MG63 (cell line): ENCODE measurements around the gene LILRB1. TPM values are rescaled to one million over a fixed set of nuclear protein-coding genes. Genes with fewer than 3 reads are reported as not detected.
"Not testable (repeated sequence)": the region's sequence is repeated elsewhere in the genome, so short reads cannot be mapped to it uniquely, and the experiment has no call there.

Experiments
- DNase-seq: peaks from one replicate; pipeline ENCODE4 v3.0.0-alpha.2; 2020
- H3K27me3 ChIP-seq: fragments of 250-450 bp; sonication (Bioruptor Pico); 2 replicates; pipeline ENCODE4 v1.5.1; 2020; ENCODE audit warnings: mild to moderate bottlenecking, moderate library complexity
- H3K36me3 ChIP-seq: fragments of 250-450 bp; sonication (Bioruptor Pico); 2 replicates; pipeline ENCODE4 v1.5.1; 2020; ENCODE audit warnings: mild to moderate bottlenecking, moderate library complexity
- H3K4me3 ChIP-seq: fragments of 250-450 bp; sonication (Bioruptor Pico); 2 replicates; pipeline ENCODE4 v1.5.1; 2020; ENCODE audit warnings: mild to moderate bottlenecking, moderate library complexity
- H3K9me3 ChIP-seq: fragments of 250-450 bp; sonication (Bioruptor Pico); 2 replicates; pipeline ENCODE4 v1.5.1; 2020; ENCODE audit warnings: mild to moderate bottlenecking, moderate library complexity
- total RNA-seq: library from RNA; depleted of rRNA; stranded (reverse); fragments of >200 nt; shearing (Covaris generic); gene quantifications from 2 replicates; pipeline ENCODE4 v1.2.3, GENCODE V29; 2014; ENCODE audit warnings: low replicate concordance; rRNA removed

LILRB1 gene
- total RNA-seq, 1 experiment from 2014 or later, result not detected

DNA sequence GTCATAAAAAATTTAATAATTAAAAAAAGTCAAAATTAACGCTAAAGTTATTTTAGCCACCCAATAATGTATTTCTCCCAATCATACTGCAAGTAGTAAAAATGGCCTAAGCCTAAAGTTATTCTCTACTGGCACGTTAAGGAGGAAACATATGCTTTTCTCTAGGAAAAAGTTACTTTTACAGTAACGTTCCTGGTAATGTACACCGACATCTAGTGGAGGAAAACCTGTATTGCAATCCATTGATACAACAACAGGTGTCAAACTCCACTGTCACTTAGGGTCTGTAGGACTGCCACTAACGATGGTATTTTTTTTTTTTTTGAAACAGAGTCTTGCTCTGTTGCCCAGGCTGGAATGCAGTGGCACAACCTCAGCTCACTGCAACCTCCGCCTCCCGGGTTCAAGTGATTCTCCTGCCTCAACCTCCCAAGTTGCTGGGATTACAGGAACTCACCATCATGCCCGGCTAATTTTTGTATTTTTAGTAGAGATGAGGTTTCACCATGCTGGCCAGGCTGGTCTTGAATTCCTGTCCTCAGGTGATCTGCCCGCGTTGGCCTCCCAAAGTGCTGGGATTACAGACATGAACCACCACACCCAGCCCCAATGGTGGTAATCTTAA lies 46.0 kb downstream of the LILRB1 start:
- not testable (repeated sequence) for H3K9me3 ChIP-seq, H3K27me3 ChIP-seq, H3K4me3 ChIP-seq, H3K36me3 ChIP-seq, DNase-seq

DNA sequence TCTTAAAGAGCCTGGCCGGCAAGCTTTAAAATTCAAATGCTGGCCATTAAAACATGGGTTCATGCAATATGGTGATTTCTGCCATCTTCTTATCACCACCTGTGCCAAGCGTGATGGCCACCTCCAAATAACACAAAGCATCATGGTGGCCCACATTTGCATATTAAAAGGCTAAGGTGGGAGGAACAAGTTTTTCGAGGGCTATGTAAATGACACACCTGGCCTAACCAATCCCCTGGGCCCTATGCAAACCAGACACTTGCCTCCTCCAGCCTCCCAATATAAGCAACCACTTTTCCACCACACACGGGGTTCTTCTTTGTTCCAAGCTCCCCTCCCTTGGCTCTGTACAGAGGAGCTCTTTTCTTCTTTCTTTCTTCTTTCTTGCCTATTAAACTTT lies 46.9 kb downstream of the LILRB1 start:
- Histone ChIP-seq H3K4me3 (no peak overlapping the region), H3K36me3 (no peaks in the 10 kb centered on the region), H3K9me3 (no peaks in the 10 kb centered on the region), H3K27me3 (no peaks in the 10 kb centered on the region)
- DNase-seq, result no peak

DNA sequence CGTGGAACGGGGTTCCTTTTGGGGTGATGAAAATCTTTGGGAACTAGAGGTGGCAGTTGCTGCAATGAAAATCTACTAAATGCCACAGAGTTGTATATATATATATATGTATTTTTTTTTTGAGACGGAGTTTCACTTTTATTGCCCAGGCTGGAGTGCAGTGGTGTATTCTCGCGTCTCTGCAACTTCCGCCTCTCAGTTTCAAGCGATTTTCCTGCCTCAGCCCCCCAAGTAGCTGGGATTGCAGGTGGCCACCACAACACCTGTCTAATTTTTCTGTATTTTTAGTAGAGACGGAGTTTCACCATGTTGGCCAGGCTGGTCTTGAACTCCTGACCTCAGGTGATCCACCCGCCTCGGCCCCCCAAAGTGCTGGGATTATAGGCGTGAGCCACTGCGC lies 51.3 kb downstream of the LILRB1 start:
- not testable (repeated sequence) for H3K27me3 ChIP-seq, DNase-seq, H3K36me3 ChIP-seq, H3K4me3 ChIP-seq, H3K9me3 ChIP-seq

DNA sequence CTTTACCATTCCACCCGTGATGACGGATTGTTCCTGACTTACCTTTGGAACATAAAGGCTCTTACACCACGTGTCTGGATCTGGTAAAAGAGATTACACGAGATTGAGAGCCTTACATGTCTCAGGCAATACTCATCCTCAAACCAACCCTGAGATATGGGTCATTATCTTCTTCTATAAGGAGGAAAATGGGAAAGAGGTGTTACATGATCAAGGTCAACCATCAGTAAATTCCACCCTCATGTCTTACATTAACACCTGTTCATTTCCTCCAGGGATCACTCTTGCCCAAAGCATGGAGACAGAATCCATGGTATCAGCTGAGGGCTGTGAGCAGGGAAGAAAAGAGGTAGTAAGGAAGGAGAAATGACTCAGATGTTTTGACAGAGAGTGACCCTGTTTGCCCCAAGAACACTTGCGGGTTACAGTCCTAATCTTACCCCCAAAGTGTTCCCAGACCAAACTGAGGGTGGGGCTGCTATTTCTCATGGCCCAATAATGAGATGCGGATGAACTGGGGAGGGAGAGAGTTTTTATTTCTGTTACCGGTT lies 52.1 kb downstream of the LILRB1 start:
- Histone ChIP-seq H3K27me3 (0 out of 2 replicates have a peak, but pooled peaks cover 5% of the 10 kb centered on the region), H3K36me3 (no peaks in the 10 kb centered on the region), H3K9me3 (no peaks in the 10 kb centered on the region), H3K4me3 (no peak overlapping the region)
- no peak for DNase-seq

- DNase-seq, result peak; percentile 46
- H3K27me3 ChIP-seq, result peaks cover 12% of the 10 kb centered on the region; the same call in 1 of the 2 replicates
- no peak overlapping the region for H3K4me3 ChIP-seq
- no peaks in the 10 kb centered on the region for H3K36me3 ChIP-seq
- H3K9me3 ChIP-seq, result no peaks in the 10 kb centered on the region
Measured at GRCh38 chr19:54684527-54684926, 54.2 kb downstream of the LILRB1 start.

Other genes with a start within 250 kb of the LILRB1 start
- gene TTYH1, start 215.0 kb upstream of the LILRB1 start, total RNA-seq, result not detected in 2 replicates
- 5.2 and 6.6 TPM in 2 replicates for gene LENG8, start 181.3 kb upstream of the LILRB1 start, total RNA-seq
- gene LENG9, start 166.7 kb upstream of the LILRB1 start, total RNA-seq, result 8.6 and 12.4 TPM in 2 replicates
- gene CDC42EP5, start 157.2 kb upstream of the LILRB1 start, total RNA-seq, result 4.1 and 10.1 TPM in 2 replicates
- gene LAIR2, start 127.7 kb upstream of the LILRB1 start, total RNA-seq, result not detected in 2 replicates
- not detected in 2 replicates for gene LILRA2, start 56.7 kb upstream of the LILRB1 start, total RNA-seq
- not detected in 2 replicates for gene LILRA1, start 36.9 kb upstream of the LILRB1 start, total RNA-seq
- gene LILRB4, start 32.5 kb downstream of the LILRB1 start, total RNA-seq, result not detected in 2 replicates
- not detected in 2 replicates for gene KIR3DL3, start 94.0 kb downstream of the LILRB1 start, total RNA-seq
- gene KIR2DL3, start 108.0 kb downstream of the LILRB1 start, total RNA-seq, result not detected in 2 replicates
- gene KIR2DL1, start 139.3 kb downstream of the LILRB1 start, total RNA-seq, result not detected in 2 replicates
- gene KIR2DL4, start 173.1 kb downstream of the LILRB1 start, total RNA-seq, result not detected in 2 replicates
- not detected in 2 replicates for gene KIR3DL1, start 186.0 kb downstream of the LILRB1 start, total RNA-seq
- not detected in 2 replicates for gene KIR2DS4, start 202.2 kb downstream of the LILRB1 start, total RNA-seq
- gene KIR3DL2, start 220.0 kb downstream of the LILRB1 start, total RNA-seq, result not detected in 2 replicates
- 0.95 TPM in 1 of 2 replicates, not detected in the other for gene FCAR, start 243.8 kb downstream of the LILRB1 start, total RNA-seq